ENCODE measurements around the gene LRMDA.

GRCh38 chr10:75546004-75546403, 114.6 kb downstream of the LRMDA start:
- no peak for TF ChIP-seq CTCF (IDR thresholded peaks at IDR 0.05)
- no peak for TF ChIP-seq POLR2A (IDR thresholded peaks at IDR 0.05)

All from adrenal gland (tissue), 5 donors.